ENCODE results near the gene GPR142. TPM values are rescaled to one million over a fixed set of nuclear protein-coding genes. Genes with fewer than 3 reads are reported as not detected.

GPR142 gene
- total RNA-seq, 1 experiment from 2014 or later, result not detected

- no peaks in the 10 kb centered on the region for H3K27me3 ChIP-seq (ENCODE audit: control insufficient read depth, insufficient read depth, low read length)
- no peak overlapping the region for H3K4me3 ChIP-seq (ENCODE audit: insufficient read depth, low read depth, low read length)
- no peaks in the 10 kb centered on the region for H3K36me3 ChIP-seq (replicated peaks; ENCODE audit: control insufficient read depth, insufficient read depth, low read length)
- peak; percentile 43 for DNase-seq
Measured at GRCh38 chr17:74337834-74338500, 29.3 kb upstream of the GPR142 start.

- Histone ChIP-seq H3K4me3 (ENCODE audit: insufficient read depth, low read depth, low read length) (no peak overlapping the region), H3K27me3 (ENCODE audit: control insufficient read depth, insufficient read depth, low read length) (no peaks in the 10 kb centered on the region), H3K36me3 (replicated peaks; ENCODE audit: control insufficient read depth, insufficient read depth, low read length) (no peaks in the 10 kb centered on the region)
- DNase-seq, result no peak
Measured at GRCh38 chr17:74339537-74340195, 27.6 kb upstream of the GPR142 start.

GRCh38 chr17:74340470-74341023, 26.8 kb upstream of the GPR142 start:
- Histone ChIP-seq H3K27me3 (ENCODE audit: control insufficient read depth, insufficient read depth, low read length) (no peaks in the 10 kb centered on the region), H3K4me3 (ENCODE audit: insufficient read depth, low read depth, low read length) (no peak overlapping the region), H3K36me3 (replicated peaks; ENCODE audit: control insufficient read depth, insufficient read depth, low read length) (no peaks in the 10 kb centered on the region)
- peak; percentile 73 for DNase-seq

GRCh38 chr17:74342224-74342623, 25.1 kb upstream of the GPR142 start:
- Histone ChIP-seq H3K27me3 (ENCODE audit: control insufficient read depth, insufficient read depth, low read length) (no peaks in the 10 kb centered on the region), H3K36me3 (replicated peaks; ENCODE audit: control insufficient read depth, insufficient read depth, low read length) (no peaks in the 10 kb centered on the region), H3K4me3 (ENCODE audit: insufficient read depth, low read depth, low read length) (no peak overlapping the region)
- DNase-seq, result peak; percentile 75

- Histone ChIP-seq H3K4me3 (ENCODE audit: insufficient read depth, low read depth, low read length) (no peak overlapping the region), H3K36me3 (replicated peaks; ENCODE audit: control insufficient read depth, insufficient read depth, low read length) (no peaks in the 10 kb centered on the region), H3K27me3 (ENCODE audit: control insufficient read depth, insufficient read depth, low read length) (no peaks in the 10 kb centered on the region)
- no peak for DNase-seq
Measured at GRCh38 chr17:74343121-74343520, 24.2 kb upstream of the GPR142 start.

GRCh38 chr17:74343526-74344284, 23.6 kb upstream of the GPR142 start:
- no peak for DNase-seq
- Histone ChIP-seq H3K4me3 (ENCODE audit: insufficient read depth, low read depth, low read length) (no peak overlapping the region), H3K36me3 (replicated peaks; ENCODE audit: control insufficient read depth, insufficient read depth, low read length) (no peaks in the 10 kb centered on the region), H3K27me3 (ENCODE audit: control insufficient read depth, insufficient read depth, low read length) (no peaks in the 10 kb centered on the region)

GRCh38 chr17:74344658-74345057, 22.6 kb upstream of the GPR142 start:
- no peaks in the 10 kb centered on the region for H3K27me3 ChIP-seq (ENCODE audit: control insufficient read depth, insufficient read depth, low read length)
- no peak overlapping the region for H3K4me3 ChIP-seq (ENCODE audit: insufficient read depth, low read depth, low read length)
- no peaks in the 10 kb centered on the region for H3K36me3 ChIP-seq (replicated peaks; ENCODE audit: control insufficient read depth, insufficient read depth, low read length)
- DNase-seq, result peak; percentile 66

- DNase-seq, result no peak
Measured at GRCh38 chr17:74345433-74346241, 21.7 kb upstream of the GPR142 start.

GRCh38 chr17:74347646-74348045, 19.7 kb upstream of the GPR142 start:
- Histone ChIP-seq H3K4me3 (ENCODE audit: insufficient read depth, low read depth, low read length) (no peak overlapping the region), H3K36me3 (replicated peaks; ENCODE audit: control insufficient read depth, insufficient read depth, low read length) (no peaks in the 10 kb centered on the region), H3K27me3 (ENCODE audit: control insufficient read depth, insufficient read depth, low read length) (peaks cover 21% of the 10 kb centered on the region)
- DNase-seq, result no peak

More at GRCh38 chr17:74345433-74346241, 21.7 kb upstream of the GPR142 start:
- no peaks in the 10 kb centered on the region for H3K36me3 ChIP-seq (replicated peaks; ENCODE audit: control insufficient read depth, insufficient read depth, low read length)
- peaks cover under 1% of the 10 kb centered on the region; the same call in 1 of the 2 replicates for H3K27me3 ChIP-seq (ENCODE audit: control insufficient read depth, insufficient read depth, low read length)
- H3K4me3 ChIP-seq (ENCODE audit: insufficient read depth, low read depth, low read length), result no peak overlapping the region

- no peak overlapping the region for H3K4me3 ChIP-seq (ENCODE audit: insufficient read depth, low read depth, low read length)
- H3K36me3 ChIP-seq (replicated peaks; ENCODE audit: control insufficient read depth, insufficient read depth, low read length), result no peaks in the 10 kb centered on the region
- peaks cover 30% of the 10 kb centered on the region for H3K27me3 ChIP-seq (ENCODE audit: control insufficient read depth, insufficient read depth, low read length)
- no peak for DNase-seq
Measured at GRCh38 chr17:74349120-74349519, 18.2 kb upstream of the GPR142 start.

GRCh38 chr17:74350486-74350885, 16.8 kb upstream of the GPR142 start:
- H3K27me3 ChIP-seq (ENCODE audit: control insufficient read depth, insufficient read depth, low read length), result peaks cover 30% of the 10 kb centered on the region
- no peak overlapping the region for H3K4me3 ChIP-seq (ENCODE audit: insufficient read depth, low read depth, low read length)
- DNase-seq, result no peak
- no peaks in the 10 kb centered on the region for H3K36me3 ChIP-seq (replicated peaks; ENCODE audit: control insufficient read depth, insufficient read depth, low read length)

GRCh38 chr17:74351552-74352210, 15.6 kb upstream of the GPR142 start:
- peaks cover 34% of the 10 kb centered on the region for H3K27me3 ChIP-seq (ENCODE audit: control insufficient read depth, insufficient read depth, low read length)
- H3K36me3 ChIP-seq (replicated peaks; ENCODE audit: control insufficient read depth, insufficient read depth, low read length), result no peaks in the 10 kb centered on the region
- peak overlapping the region; percentile 28 for H3K4me3 ChIP-seq (ENCODE audit: insufficient read depth, low read depth, low read length)
- DNase-seq, result peak; percentile 95

GRCh38 chr17:74353446-74354060, 13.8 kb upstream of the GPR142 start:
- Histone ChIP-seq H3K36me3 (replicated peaks; ENCODE audit: control insufficient read depth, insufficient read depth, low read length) (no peaks in the 10 kb centered on the region), H3K27me3 (ENCODE audit: control insufficient read depth, insufficient read depth, low read length) (peaks cover 40% of the 10 kb centered on the region), H3K4me3 (ENCODE audit: insufficient read depth, low read depth, low read length) (no peak overlapping the region)
- DNase-seq, result no peak

All from H7 (cell line).